GM21390 (cell line): Measurements from ENCODE around the gene YY1.
"Not testable (repeated sequence)": the region's sequence is repeated elsewhere in the genome, so short reads cannot be mapped to it uniquely, and the experiment has no call there.

ENCODE experiments used
- ATAC-seq: cut with Tn5 transposase; IDR thresholded peaks from one replicate; pipeline ENCODE4 v1.9.1; 2021; ENCODE audit not compliant: unreplicated experiment

Gene YY1

DNA sequence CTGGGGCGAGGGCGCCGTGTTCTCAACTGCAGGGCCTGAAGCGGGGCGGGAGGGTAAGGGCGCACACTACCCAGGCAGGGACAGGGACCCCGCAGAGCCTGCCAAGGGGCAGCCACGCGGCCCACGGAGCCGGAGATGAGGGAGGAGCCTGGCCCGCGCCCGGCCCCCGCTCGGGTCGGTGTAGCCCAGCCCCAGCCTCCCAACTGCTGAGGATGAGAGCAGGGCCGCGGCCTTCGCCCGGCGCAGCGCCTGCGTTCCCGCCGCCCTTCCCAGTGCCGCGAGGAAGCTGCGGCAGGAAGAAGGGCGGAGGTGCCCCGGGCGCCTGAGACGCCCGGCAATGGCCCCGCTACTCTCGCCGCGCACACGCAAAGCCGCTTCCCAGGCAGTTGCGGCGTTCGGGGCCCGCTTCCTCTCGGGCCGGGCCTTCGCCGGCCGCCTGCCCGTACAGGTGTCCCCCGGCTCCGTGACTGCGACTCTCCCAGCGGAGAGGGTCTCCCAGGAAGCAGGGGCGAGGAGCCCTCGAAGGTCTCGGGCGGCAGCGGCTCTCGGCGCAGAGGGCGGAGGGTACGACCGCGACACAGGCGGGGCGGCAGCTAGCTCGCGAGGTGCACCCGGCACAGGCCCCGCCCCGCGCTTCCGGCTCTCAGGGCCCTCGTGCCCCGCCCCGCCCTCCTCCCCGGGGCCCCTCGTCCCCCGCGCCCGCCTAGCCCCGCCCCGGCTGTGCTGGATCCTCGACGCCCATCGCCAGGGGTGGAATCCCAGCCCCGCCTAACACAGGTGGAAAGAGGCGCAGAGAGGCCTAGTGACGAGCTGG is 24.8 kb upstream of the YY1 start:
- ATAC-seq, result peak; percentile 90

- no peak for ATAC-seq
Measured at GRCh38 chr14:100214770-100215083, 24.2 kb upstream of the YY1 start.

- ATAC-seq, result no peak
Measured at GRCh38 chr14:100215330-100215885, 23.5 kb upstream of the YY1 start.

DNA sequence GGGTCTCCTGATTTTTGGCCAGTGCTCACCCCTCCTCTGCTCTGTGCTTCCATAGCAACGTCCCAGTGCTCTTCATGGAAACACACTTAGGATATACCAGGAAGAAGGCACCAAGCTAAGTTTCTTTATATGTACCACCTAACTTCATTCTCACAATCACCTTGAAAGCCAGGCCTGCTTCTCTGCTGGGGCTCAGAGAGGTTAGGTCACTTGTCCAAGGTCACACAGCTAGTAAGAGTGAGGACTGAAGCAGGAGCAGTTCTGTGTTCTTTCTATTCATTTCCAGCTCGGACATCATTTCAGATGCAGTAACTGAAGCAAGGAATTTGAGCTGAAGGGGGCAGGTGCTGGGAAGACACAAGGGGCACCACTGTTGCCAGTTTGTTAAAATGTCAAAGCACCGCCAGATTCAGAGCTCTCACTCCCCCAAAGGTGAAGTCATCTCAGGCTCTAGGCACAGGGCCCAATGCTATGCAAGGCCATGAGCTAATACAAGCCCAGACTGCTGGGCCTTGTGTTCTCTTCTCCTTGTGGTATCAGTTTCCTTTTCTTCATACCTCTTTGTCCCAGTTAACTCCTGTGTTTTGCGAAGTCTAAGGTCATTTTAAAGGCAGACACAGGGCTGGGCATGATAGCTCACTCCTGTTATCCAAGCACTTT is 19.7 kb upstream of the YY1 start:
- no peak for ATAC-seq

DNA sequence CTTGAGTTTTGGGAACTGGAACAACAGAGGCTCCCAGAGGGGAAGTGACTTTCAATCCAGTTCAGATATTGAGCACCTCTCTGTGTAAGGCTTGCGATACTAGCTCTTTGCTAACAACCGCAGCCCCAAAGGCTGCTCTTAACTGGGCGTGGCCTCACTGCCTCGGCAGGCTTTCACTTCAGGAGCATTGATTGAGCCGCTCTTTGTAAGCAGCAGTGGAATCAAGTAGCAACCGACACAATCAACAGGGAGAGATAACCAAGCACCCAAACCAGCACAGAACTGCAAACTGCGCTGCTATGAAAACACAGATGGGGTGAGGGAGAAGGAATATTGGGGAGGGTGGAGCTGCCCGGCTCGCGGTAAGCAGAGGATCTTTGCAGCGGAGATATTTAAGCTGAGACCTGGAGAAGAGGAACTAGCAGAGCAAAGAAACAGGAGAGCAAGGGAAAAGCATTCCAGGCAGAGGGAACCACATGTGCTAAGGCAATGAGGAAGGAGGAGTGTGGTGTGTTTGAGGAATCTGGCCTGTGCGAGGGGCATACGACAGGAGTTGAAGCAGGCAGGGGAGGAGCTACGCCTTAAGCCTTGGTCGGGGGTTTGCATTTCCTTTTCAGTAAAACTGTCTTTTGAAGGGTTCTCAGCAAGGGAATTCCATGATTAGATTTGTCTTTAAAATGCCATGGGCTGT is 17.3 kb upstream of the YY1 start:
- peak; percentile 95 for ATAC-seq

- ATAC-seq, result no peak
Measured at GRCh38 chr14:100222224-100223093, 16.5 kb upstream of the YY1 start.

DNA sequence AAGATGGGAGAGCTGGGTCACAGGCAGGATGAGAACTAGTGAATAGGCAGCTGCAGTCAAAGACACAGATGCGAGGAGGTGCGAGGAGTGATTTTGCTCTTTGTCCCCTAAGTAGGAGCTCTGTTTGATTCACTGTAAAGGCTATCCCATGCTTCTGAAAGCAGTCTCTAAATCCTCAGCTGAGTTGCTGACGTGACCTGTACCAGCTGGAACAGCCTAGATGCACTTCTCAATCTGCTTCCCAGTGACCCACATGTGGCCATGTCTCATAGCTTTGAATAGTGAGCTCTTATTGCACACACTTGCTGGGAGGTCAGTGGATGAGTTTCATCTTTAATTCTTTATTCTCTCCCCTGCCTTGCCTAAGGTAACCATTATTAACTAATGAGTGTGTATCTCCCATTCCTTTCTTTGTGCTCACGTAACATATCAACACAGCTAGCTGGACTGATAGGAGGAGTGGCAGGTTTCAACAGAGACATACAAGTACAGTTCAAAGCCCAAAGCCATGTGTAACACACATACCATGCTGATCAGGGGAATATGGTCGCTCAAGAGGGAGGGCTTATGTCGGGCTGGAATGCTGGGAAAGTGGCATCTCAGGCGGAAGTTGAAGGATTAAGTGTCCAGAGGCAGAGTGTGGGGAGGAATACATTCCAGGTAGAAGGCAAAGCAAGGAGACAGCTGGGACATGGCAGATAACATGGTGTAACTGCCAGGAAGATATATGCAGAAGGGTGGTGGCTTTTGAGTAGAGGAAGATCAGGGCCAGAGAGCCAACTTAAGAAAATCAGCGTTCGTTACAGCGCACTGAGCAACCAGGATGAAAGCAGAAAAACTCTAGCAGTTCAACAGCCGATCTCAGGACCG is 15.4 kb upstream of the YY1 start:
- ATAC-seq, result no peak

DNA sequence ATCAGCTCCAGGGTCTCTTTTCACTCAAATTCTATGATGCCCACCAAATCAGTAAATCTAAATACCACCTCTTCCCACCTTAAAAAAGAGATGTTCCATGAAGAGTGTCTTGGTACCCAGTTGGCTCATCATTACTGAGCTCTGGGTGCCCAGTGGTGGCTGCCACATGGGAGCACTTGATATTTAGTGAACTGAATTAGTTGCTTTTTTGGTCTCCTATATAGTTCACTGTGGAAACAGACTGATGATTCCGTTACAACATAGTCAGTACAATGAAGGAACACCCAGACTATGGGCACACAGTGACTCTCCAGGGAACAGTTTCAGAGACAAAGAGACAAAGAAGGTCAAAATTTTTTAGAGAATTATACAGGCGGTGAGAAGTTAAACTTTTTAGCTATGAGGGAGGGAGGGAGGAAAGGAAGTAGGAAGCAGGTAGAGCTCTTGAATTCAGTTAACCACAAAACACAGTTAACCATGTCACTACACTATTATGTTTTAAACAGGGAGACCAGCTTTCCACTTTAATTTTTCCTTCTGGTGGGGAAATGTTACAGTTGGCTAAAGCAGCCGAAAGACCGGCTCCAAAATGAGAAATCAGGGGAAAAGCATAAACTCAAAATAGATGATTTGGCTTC is 14.6 kb upstream of the YY1 start:
- ATAC-seq, result no peak

GRCh38 chr14:100225169-100225568 is 13.8 kb upstream of the YY1 start:
- ATAC-seq, result no peak

DNA sequence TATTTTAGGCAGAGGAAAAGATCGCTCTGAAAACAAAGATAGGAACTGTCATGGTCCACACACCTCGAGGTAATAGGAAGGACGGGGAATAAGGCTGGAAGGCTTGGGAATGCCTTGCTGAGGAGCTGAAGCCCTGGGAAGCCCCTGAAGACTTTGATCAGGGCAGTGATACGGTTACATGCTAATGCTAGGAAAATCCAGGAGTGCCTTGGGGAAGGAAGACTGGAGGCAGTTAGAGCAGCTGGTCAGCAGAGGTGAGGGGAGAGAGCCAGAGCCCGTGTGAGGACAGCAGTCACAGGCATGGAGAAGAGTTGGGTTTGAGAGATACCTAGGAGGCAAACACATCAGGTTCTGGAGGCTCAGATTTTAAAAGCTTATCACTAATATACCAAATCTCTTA is 8.6 kb upstream of the YY1 start:
- ATAC-seq, result no peak

- ATAC-seq, result no peak
Measured at GRCh38 chr14:100234511-100234910, 4.4 kb upstream of the YY1 start.

DNA sequence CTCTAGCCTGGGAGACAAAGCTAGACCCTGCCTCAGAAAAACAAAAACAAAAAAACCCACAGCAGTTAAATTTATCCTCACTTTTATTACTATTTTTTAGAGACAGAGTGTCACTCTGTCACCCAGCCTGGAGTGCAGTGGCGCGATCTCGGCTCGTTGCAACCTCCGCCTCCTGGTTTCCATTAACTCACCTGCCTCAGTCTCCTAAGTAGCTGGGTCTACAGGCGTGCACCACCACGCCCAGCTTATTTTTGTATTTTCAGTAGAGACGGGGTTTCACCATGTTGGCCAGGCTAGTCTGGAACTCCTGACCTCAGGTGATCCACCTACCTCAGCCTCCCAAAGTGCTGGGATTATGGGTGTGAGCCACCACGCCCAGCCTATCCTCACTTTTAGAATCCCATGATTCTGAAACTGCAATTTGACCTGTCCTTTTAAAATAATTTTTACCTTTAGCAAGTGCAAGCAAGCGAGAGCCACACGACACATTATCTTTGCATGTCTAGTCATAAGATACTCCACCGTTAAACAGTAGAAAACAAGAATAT is 2.6 kb upstream of the YY1 start:
- not testable (repeated sequence) for ATAC-seq

DNA sequence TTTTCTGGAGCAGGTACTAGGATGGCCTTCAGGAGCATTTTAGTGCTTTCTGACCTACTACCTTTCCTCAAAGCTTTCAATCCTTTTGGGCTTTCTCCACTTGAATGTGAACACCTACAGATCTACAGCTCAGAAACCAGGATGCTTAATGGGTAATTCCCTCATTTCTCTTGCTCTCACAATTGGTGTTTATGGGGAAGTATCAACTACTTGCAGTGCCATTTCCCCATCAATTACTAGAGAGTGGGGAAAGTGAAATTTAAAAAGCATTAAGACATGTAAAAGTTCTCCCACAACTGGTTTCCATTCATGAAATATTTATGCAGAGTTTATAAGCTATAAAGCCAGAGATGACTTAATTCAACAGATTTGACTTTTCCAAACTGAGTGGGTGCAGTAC is 2.1 kb upstream of the YY1 start:
- no peak for ATAC-seq

- ATAC-seq, result peak; percentile 11
Measured at GRCh38 chr14:100237735-100238418, 1.1 kb upstream of the YY1 start.

DNA sequence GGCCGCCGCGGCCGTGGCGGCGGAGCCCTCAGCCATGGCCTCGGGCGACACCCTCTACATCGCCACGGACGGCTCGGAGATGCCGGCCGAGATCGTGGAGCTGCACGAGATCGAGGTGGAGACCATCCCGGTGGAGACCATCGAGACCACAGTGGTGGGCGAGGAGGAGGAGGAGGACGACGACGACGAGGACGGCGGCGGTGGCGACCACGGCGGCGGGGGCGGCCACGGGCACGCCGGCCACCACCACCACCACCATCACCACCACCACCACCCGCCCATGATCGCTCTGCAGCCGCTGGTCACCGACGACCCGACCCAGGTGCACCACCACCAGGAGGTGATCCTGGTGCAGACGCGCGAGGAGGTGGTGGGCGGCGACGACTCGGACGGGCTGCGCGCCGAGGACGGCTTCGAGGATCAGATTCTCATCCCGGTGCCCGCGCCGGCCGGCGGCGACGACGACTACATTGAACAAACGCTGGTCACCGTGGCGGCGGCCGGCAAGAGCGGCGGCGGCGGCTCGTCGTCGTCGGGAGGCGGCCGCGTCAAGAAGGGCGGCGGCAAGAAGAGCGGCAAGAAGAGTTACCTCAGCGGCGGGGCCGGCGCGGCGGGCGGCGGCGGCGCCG is 381 bp downstream of the YY1 start:
- ATAC-seq, result no peak

DNA sequence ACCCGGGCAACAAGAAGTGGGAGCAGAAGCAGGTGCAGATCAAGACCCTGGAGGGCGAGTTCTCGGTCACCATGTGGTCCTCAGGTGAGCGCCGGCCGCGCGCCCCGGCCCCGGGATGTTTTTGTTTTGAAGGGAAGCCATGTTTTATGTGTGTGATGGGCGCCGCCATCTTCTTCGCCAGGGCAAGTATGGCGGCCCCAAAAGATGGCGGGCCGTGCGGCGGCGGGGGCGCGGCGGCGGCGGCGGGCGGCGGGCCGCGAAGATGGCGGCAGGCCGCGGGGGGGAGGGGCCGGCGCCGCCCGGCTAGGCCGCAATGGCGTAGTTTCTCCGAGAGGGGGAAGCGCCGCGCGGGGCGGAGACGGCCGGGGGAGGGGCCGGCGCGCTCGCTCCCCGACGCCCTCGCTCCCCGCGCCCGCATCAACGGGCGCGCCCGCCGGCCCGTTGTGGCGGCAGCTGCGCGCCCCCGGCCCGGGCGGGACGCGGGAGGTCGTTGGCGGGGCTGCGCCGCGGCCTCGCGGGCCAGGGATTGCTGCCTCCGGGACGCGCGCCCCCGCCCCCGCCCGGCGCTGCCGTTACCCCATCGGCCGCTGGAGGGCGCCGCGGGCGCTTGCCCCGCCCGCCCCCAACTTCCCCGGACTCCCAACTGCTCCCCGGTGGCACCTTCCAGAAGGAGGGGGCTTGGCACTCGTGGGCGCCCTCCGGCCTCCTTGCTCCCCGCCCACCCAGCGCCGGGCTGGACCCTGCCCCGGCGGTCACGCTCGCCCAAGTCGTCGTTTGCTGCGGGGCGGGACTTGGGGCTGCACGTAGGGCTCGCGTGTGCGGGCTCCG is 1.1 kb downstream of the YY1 start:
- peak; percentile 30 for ATAC-seq

- ATAC-seq, result no peak
Measured at GRCh38 chr14:100240668-100241032, 1.7 kb downstream of the YY1 start.
